A549 treated with Hydrocortisone at 1 μM for 4 hours (cell line): ENCODE measurements around the gene IFT172. TPM values are rescaled to one million over a fixed set of nuclear protein-coding genes. Genes with fewer than 3 reads are reported as not detected.

Source experiments
- total RNA-seq: library from RNA; stranded (reverse); fragments of 200-300 nt; extraction: Qiagen RNA extraction; gene quantifications from 5 replicates; pipeline ENCODE4 v1.2.3, GENCODE V29; 2022

Gene IFT172, protein sequence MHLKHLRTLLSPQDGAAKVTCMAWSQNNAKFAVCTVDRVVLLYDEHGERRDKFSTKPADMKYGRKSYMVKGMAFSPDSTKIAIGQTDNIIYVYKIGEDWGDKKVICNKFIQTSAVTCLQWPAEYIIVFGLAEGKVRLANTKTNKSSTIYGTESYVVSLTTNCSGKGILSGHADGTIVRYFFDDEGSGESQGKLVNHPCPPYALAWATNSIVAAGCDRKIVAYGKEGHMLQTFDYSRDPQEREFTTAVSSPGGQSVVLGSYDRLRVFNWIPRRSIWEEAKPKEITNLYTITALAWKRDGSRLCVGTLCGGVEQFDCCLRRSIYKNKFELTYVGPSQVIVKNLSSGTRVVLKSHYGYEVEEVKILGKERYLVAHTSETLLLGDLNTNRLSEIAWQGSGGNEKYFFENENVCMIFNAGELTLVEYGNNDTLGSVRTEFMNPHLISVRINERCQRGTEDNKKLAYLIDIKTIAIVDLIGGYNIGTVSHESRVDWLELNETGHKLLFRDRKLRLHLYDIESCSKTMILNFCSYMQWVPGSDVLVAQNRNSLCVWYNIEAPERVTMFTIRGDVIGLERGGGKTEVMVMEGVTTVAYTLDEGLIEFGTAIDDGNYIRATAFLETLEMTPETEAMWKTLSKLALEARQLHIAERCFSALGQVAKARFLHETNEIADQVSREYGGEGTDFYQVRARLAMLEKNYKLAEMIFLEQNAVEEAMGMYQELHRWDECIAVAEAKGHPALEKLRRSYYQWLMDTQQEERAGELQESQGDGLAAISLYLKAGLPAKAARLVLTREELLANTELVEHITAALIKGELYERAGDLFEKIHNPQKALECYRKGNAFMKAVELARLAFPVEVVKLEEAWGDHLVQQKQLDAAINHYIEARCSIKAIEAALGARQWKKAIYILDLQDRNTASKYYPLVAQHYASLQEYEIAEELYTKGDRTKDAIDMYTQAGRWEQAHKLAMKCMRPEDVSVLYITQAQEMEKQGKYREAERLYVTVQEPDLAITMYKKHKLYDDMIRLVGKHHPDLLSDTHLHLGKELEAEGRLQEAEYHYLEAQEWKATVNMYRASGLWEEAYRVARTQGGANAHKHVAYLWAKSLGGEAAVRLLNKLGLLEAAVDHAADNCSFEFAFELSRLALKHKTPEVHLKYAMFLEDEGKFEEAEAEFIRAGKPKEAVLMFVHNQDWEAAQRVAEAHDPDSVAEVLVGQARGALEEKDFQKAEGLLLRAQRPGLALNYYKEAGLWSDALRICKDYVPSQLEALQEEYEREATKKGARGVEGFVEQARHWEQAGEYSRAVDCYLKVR (N-terminal part only)
- 7.0 to 9.7 TPM (median 8.2 TPM) in 5 replicates for total RNA-seq

DNA sequence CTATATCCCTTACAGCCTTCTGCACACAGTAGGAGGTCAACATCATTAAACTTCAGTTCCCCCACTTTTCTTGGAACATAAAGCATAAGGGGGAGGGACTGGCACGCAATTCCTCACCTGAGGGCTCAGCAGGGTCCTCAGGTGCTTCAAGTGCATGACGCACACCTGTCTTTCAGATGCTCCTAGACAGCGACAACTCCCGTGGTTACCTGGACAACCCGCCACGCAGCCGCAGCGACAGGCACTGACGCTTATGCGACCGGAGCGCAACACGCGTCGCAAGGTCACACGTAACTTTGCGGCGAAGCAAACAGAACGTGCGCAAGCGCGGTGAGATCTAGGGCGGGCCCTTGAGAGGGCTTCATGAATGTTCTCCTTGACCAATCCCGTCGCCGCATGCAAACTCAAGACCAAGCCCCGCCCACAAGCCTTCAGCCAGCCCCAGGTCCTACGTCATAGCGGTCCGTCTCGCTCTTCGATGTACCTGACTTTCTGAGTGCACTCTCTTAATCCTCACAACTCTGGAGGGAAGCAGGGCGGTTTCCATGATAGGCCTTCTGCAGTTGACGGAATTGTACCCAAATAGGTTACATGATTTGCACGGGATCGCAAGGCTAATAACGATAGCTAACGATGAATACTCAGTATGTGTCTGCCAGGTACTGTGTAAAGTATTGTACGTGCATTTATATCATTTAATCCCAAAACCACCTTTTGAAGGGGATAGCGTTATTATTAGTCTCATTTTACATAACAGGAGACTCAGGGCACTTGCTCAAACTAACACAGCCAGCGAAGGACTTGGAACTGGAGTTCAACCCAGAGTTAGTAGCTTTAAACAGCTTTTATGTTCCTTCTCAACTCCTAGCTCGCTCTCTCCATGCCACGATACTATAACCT, at the start of gene IFT172:
IFT172 (minus strand) TSS at position 246 of the 900 bp plus-strand sequence; CDS start at position 156, 90 bp downstream.

DNA sequence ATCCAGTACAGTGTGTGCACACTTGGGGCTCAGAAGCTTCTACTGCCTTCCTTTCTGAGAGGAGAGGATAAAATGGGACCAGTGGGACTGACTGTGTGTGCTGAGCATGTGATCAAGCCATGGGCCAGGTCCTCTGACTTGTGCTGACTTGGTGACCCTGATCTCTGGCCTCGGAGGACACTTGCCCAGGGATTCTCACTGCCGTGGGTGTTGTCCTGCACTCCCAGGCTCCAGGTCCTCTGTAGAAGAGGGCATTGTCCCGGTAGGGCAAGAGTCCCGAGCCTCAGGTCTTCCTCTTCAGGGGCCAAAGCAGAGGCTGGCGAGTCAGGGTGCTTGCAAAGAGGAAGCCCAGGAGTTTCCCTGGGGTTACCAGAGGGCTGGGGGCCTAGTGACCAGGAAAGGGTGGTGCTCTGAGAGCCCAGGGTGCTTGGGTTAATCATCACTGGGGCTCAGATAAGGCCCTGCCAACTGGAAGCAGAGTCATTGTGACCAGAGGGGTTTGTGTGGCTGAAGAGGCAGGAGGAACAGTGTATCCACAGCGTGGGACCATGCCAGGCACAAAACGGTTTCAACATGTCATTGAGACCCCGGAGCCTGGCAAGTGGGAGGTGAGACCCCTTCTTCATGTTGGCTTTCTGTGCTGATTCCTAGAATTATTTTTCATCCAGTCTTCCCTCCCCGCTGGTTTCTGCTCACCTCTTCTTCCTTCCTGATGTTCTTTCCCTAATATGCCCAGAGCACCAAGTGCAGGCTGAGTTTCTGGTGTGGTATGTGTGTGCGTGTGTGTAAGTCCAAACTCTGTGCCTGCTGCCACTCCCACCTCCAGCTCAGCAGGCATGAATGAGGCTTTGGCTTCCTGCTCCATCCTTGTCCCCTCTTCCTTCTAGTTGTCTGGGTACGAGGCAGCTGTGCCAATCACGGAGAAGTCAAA, 7.1 kb upstream of the IFT172 start, which contains the start of gene GCKR:
GCKR (plus strand) TSS at position 483 of the 931 bp plus-strand sequence; CDS start at position 549, 66 bp downstream.

DNA sequence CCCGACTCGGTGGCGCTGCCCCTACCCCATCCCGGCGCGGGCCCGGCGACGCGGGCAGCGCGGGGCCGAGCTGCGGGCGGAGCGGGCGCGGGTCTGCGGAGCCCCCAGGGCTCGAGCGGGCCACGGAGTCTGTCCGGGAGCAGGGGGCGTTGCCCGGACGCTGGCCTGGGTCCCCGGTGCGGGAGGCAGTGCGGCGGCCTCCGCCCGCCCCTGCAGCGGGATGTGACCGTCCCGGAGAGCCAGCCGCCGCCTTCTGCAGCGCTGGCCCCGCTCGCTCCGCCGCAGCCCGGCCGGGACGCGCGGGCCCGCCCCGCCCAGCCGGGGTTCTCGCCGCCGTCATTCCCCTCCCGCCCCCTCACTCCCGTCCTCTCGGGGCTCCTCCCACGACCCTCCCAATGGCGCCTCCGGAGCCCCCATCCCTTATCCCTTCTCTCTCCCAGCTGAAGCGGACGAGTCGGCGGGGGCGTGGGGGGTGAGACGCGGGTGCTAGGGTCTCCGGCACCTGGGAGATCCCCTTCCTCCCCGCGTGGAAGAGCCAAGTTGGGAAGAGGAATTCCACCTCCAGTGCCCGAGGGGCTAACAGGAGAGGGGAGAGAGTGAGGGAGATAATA, 5.5 kb upstream of the IFT172 start, which contains the start of gene FNDC4:
FNDC4 (minus strand) TSS at position 257 of the 611 bp plus-strand sequence. CDS start 521 bp downstream, outside the sequence.

DNA sequence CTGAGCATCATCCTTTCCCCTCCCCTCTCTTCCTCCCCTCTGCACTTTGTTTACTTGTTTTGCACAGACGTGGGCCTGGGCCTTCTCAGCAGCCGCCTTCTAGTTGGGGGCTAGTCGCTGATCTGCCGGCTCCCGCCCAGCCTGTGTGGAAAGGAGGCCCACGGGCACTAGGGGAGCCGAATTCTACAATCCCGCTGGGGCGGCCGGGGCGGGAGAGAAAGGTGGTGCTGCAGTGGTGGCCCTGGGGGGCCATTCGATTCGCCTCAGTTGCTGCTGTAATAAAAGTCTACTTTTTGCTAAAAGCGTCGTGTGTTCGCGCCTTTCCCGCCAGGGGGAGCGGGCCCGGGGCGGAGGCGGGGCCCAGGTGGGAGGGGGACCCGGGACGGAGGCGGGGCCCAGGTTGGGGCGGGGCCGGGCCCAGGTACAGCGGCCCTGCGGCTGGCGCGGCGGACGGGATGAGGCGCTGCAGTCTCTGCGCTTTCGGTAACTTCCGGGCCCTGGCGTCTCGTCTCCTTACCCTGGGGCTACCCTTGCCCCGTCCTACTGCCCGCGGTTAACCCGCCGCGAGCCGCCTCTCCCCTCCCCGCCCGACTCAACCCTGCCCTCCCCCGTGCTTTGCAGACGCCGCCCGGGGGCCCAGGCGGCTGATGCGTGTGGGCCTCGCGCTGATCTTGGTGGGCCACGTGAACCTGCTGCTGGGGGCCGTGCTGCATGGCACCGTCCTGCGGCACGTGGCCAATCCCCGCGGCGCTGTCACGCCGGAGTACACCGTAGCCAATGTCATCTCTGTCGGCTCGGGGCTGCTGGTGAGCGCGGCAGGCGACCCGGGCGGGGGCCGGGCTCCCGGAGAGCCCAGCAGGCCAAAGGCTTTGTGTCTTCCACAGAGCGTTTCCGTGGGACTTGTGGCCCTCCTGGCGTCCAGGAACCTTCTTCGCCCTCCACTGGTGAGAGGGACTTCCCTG, 47.3 kb downstream of the IFT172 start, which contains the start of gene KRTCAP3:
KRTCAP3 (plus strand) TSS at position 424 of the 962 bp plus-strand sequence; CDS start at position 456, 32 bp downstream.

DNA sequence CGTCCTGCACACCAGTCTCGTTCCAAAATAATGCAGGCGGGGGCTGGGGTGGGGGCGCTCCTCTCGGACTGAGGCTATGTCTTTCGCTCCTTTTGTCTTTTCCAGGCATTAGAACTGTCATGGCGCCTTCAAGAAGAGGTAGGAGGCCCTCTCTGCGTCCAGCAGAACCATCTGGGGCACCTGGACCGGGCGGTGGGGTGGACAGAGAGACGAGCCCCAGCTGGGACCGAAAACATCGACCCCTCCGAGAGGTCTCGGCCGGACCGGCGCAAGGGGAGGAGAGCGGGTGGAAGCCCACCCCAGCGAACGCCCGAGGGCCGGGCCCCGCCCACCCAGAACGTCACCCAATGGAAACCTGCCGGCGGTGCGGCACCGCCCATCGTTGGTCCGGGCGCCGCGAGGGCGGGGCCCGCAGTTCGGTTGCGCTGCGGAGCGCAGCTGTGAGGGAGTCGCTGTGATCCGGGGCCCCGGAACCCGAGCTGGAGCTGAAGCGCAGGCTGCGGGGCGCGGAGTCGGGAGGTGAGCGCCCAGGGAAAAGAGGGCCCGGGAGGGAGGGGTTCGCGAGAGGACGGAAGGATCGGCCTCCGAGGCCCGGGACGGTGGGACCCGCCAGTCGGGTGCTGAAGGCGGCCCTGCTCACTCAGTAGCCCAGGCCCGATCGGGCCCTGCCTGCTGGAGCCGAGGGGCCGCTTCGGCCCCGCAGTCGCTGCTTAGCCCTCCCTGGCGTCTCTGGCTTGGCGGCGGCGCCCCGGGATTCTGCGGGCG, 61.1 kb downstream of the IFT172 start, which contains the start of gene NRBP1:
NRBP1 (plus strand) TSS at position 419 of the 765 bp plus-strand sequence. CDS start 4,643 bp downstream, outside the sequence.

DNA sequence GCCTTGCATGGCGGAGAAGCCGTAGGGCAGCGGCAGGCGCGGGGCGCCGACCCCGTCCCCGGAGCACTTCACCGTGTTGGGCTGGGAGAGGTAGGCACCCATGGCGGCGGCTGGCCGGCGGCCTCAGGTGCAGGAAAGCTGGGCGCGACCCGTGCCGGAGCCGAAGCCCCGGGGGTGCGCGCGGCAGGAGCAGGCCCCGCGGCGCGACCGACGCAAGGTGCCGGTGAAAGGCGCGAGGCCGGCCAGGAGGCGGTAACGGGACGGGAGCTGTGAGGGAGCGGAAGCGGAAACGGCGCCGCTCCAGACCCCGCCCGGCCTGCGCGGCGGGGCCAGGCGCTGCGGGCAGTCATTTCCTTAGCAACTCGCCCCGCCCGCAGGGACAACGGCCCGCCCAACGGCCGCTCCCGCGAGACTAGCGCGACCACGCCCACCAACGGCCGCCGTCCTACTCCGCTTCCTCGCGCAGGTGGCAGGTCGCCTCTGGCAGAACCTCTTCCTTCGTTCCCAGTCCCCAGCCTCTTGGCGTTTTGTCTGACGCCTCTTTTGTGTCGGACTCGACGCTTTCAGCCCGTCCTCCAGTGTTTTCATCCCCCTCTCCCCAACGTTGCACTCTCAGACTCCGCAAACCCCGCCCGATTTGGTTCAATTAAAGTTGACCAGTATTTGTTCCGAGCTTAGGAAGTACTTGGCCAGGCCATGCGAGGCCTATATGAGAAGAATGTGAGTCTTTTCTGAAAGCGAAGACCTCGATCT, 80.0 kb downstream of the IFT172 start, which contains the start of gene PPM1G:
PPM1G (minus strand) TSS at position 271 of the 753 bp plus-strand sequence; CDS start at position 102, 169 bp downstream.

Other genes starting within 250 kb of the IFT172 start
- gene SLC30A3, start 226.7 kb downstream of the IFT172 start, total RNA-seq = 2.8 to 3.6 TPM (median 3.2 TPM) in 5 replicates
- gene DNAJC5G, start 214.3 kb downstream of the IFT172 start, total RNA-seq = not detected in 5 replicates
- gene TRIM54, start 207.3 kb downstream of the IFT172 start, total RNA-seq = 0.81 to 1.1 TPM (median 0.88 TPM) in 5 replicates
- gene UCN, start 181.3 kb downstream of the IFT172 start, total RNA-seq = 0.61 to 2.6 TPM (median 1.7 TPM) in 5 replicates
- 76.0 to 95.4 TPM (median 85.5 TPM) in 5 replicates for gene MPV17, start 166.6 kb downstream of the IFT172 start, total RNA-seq
- gene GTF3C2, start 133.0 kb downstream of the IFT172 start, total RNA-seq = 55.6 to 63.4 TPM (median 59.3 TPM) in 5 replicates
- 54.9 to 59.4 TPM (median 55.5 TPM) in 5 replicates for gene EIF2B4, start 119.4 kb downstream of the IFT172 start, total RNA-seq
- gene SNX17, start 119.1 kb downstream of the IFT172 start, total RNA-seq = 141 to 146 TPM (median 144 TPM) in 5 replicates
- 12.9 to 14.5 TPM (median 13.6 TPM) in 5 replicates for gene ZNF513, start 109.0 kb downstream of the IFT172 start, total RNA-seq
- gene PPM1G, start 80.2 kb downstream of the IFT172 start, total RNA-seq = 152 to 168 TPM (median 161 TPM) in 5 replicates
- 126 to 136 TPM (median 129 TPM) in 5 replicates for gene NRBP1, start 61.1 kb downstream of the IFT172 start, total RNA-seq
- gene KRTCAP3, start 47.4 kb downstream of the IFT172 start, total RNA-seq = 0.45 to 1.2 TPM (median 0.62 TPM) in 5 replicates
- gene FNDC4, start 5.5 kb upstream of the IFT172 start, total RNA-seq = 3.5 to 5.8 TPM (median 4.4 TPM) in 5 replicates
- 0.09 to 0.84 TPM (median 0.29 TPM) in 4 of 5 replicates, not detected in the other for gene GCKR, start 7.1 kb upstream of the IFT172 start, total RNA-seq
- 16.5 to 22.9 TPM (median 18.7 TPM) in 5 replicates for gene ZNF512, start 93.3 kb upstream of the IFT172 start, total RNA-seq
- gene CCDC121, start 139.3 kb upstream of the IFT172 start, total RNA-seq = 3.3 to 5.0 TPM (median 3.7 TPM) in 5 replicates
- 57.0 to 65.3 TPM (median 59.1 TPM) in 5 replicates for gene GPN1, start 139.3 kb upstream of the IFT172 start, total RNA-seq
- gene SUPT7L, start 173.9 kb upstream of the IFT172 start, total RNA-seq = 29.5 to 33.4 TPM (median 31.9 TPM) in 5 replicates
- 27.0 to 40.2 TPM (median 29.0 TPM) in 5 replicates for gene SLC4A1AP, start 174.1 kb upstream of the IFT172 start, total RNA-seq